MCF 10A (cell line): ENCODE data around the gene ANXA7. TPM values are rescaled to one million over a fixed set of nuclear protein-coding genes. Genes with fewer than 3 reads are reported as not detected.

Experiments
- BruUV-seq: library from RNA; stranded (reverse); fragments of 400-500 nt; replicated peaks from 2 replicates; lab custom pipeline; 2021; lab: Mats Ljungman, UMichigan
- CTCF ChIA-PET: fragments of 300-600 bp; sonication (Branson Sonifier 250); formaldehyde crosslinking; extraction: SDS; loops from one replicate; lab custom pipeline; 2021; ENCODE audit warnings: antibody characterized with exemption, inconsistent platforms; lab: Yijun Ruan, JAX
- POLR2A ChIA-PET: fragments of 300-600, 350-650 bp; sonication (Branson Sonifier 250); formaldehyde crosslinking; extraction: SDS; loops from one replicate; lab custom pipeline; 2020; ENCODE audit warnings: antibody characterized with exemption, inconsistent platforms; lab: Yijun Ruan, JAX
- DNase-seq: peaks from one replicate; pipeline ENCODE4 v3.0.0-alpha.2; 2018; ENCODE audit not compliant: unreplicated experiment
- H3K27ac Mint-ChIP-seq: one replicate; pipeline ENCODE4 v1.8.0; 2022; ENCODE audit warnings: mild to moderate bottlenecking, low read depth, mixed read lengths; ENCODE audit not compliant: unreplicated experiment
- H3K27me3 Mint-ChIP-seq: one replicate; pipeline ENCODE4 v1.8.0; 2022; ENCODE audit warnings: mixed read lengths; ENCODE audit not compliant: insufficient read depth, unreplicated experiment
- H3K36me3 Mint-ChIP-seq: one replicate; pipeline ENCODE4 v1.8.0; 2022; ENCODE audit warnings: mild to moderate bottlenecking, moderate library complexity, mixed read lengths; ENCODE audit not compliant: insufficient read depth, unreplicated experiment
- H3K4me1 Mint-ChIP-seq: one replicate; pipeline ENCODE4 v1.8.0; 2022; ENCODE audit warnings: mixed read lengths; ENCODE audit not compliant: insufficient read depth, unreplicated experiment
- H3K4me3 Mint-ChIP-seq: one replicate; pipeline ENCODE4 v1.8.0; 2022; ENCODE audit warnings: mild to moderate bottlenecking, moderate library complexity, mixed read lengths; ENCODE audit not compliant: unreplicated experiment
- H3K9me3 Mint-ChIP-seq: one replicate; pipeline ENCODE4 v1.8.0; 2022; ENCODE audit warnings: mixed read lengths; ENCODE audit not compliant: unreplicated experiment
- intact Hi-C: fragments of 100-400 bp; cut with micrococcal nuclease; formaldehyde crosslinking; loops from 2 replicates; pipeline ENCODE4 v1.14.1; 2022
- total RNA-seq: library from RNA; stranded (reverse); gene quantifications from 2 replicates; pipeline ENCODE4 v1.2.3, GENCODE V29; 2022
- TF ChIP-seq, protein P1 (sequence below): fragments of 200-600 bp; IDR thresholded peaks from one replicate; pipeline ENCODE4 v1.8.0; 2022; ENCODE audit warnings: antibody characterized with exemption, mild to moderate bottlenecking; ENCODE audit not compliant: unreplicated experiment

ANXA7 gene
- total RNA-seq, 1 experiment from 2014 or later = 137 TPM

DNA sequence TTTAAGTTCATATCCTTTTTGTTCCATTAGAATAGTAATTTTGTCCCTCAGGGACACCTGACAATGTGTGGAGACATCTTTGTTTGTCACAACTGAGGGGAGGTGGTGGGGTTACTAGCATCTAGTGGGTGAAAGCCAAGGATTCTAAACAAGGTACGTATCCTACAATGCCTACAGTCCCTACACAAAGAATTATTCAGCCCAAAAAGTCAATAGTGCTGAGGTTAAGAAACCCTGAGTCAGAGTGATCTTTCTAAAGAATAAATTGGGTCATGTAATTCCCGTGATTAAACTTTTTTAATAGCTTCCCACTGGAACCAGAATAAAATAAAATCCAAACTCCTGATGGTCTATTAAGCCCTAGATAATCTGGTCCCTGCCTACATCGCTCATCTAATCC, 2.7 kb upstream of the ANXA7 start:
- H3K9me3 Mint-ChIP-seq = no peaks in the 10 kb centered on the region
- TF ChIP-seq, protein P1, sequence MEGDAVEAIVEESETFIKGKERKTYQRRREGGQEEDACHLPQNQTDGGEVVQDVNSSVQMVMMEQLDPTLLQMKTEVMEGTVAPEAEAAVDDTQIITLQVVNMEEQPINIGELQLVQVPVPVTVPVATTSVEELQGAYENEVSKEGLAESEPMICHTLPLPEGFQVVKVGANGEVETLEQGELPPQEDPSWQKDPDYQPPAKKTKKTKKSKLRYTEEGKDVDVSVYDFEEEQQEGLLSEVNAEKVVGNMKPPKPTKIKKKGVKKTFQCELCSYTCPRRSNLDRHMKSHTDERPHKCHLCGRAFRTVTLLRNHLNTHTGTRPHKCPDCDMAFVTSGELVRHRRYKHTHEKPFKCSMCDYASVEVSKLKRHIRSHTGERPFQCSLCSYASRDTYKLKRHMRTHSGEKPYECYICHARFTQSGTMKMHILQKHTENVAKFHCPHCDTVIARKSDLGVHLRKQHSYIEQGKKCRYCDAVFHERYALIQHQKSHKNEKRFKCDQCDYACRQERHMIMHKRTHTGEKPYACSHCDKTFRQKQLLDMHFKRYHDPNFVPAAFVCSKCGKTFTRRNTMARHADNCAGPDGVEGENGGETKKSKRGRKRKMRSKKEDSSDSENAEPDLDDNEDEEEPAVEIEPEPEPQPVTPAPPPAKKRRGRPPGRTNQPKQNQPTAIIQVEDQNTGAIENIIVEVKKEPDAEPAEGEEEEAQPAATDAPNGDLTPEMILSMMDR = no peak
- no peak overlapping the region for H3K27ac Mint-ChIP-seq
- no peak overlapping the region for H3K4me3 Mint-ChIP-seq
- ChIA-PET CTCF (no interaction called here), POLR2A (interaction anchor here (1.7 to 4.0 kb wide), 2 partner anchors 78 kb away, joined by 4 to 77 read pairs; partner anchors contain the start of gene PPP3CB)
- intact Hi-C loops = no loop called here
- BruUV-seq = no TSS peak
- peaks cover 17% of the 10 kb centered on the region for H3K4me1 Mint-ChIP-seq
- no peaks in the 10 kb centered on the region for H3K36me3 Mint-ChIP-seq
- DNase-seq = no peak
- no peaks in the 10 kb centered on the region for H3K27me3 Mint-ChIP-seq

DNA sequence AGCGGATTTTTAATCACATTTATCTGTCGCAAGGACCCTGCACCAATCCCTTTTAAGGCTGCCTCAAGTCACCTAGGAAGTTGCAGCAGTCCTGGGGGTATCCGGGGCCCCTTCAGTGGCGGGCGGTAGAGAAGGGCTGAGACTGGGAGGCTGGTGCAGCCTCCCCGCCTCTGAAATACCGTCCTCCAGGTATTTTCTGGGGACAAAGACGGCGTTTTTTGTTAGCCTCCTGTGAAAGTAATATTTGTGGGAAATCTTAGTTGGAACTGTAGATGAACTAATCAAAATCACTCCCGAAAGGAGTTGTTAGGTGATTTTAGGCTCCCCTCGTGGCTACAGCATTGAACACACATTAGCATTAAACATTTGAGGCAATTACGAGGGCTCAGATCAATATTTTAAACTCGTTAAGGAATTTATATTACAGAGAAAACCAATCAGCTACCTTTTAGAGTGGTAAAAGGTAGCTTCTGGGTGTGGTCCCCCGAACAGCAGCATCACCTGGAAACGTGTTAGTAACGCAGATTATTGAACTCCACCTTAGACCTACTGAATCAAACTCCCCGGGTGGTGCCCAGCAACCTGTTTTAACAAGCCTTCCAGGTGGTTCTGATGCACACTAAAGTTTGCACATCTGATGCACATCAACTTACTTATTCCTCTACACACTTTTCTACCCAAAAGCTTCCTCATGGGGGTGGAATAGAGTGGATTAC, 530 bp upstream of the ANXA7 start:
- no TSS peak for BruUV-seq
- Mint-ChIP-seq H3K27ac (peak overlapping the region; percentile 95), H3K9me3 (no peaks in the 10 kb centered on the region), H3K36me3 (no peaks in the 10 kb centered on the region), H3K4me3 (peak overlapping the region; percentile 98), H3K4me1 (peaks cover 17% of the 10 kb centered on the region), H3K27me3 (no peaks in the 10 kb centered on the region)
- ChIA-PET POLR2A (interaction anchor here (0.7 to 4.5 kb wide), 12 partner anchors 12 to 533 kb away, joined by 3 to 77 read pairs (median 7); partner anchors contain the start of genes DNAJC9, MRPS16 and PPP3CB), CTCF (interaction anchor here (0.6 to 1.2 kb wide), 6 partner anchors 8 to 163 kb away, joined by 3 to 5 read pairs (median 4); no protein-coding TSS in a partner anchor)
- DNase-seq = peak; percentile 30
- TF ChIP-seq, protein P1 = no peak
- intact Hi-C loops = loop anchor here (5.0 kb wide), 2 partner anchors 152 to 228 kb away; partner anchors contain the start of gene MYOZ1

DNA sequence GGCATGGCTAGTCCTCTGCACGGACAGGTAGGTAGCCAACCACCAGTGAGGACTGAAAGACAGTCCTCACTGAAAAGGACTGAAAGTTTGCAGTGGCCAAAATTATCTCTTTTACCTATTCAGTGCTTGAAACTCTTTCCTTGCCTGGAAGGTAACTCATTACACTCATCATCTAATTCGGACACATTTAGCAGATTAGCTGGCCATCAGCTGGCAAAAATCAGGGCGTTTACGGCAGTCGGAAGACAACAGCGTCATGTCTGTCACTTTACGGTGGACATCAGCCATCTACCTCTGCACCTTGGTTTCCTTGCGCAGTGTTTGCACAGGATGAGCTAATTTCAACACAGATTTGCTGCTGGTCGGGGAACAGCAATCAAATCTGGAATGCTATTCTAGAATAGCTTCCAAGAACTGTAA, 740 bp downstream of the ANXA7 start:
- Mint-ChIP-seq H3K27ac (peak overlapping the region; percentile 95), H3K27me3 (no peaks in the 10 kb centered on the region), H3K4me3 (peak overlapping the region; percentile 98), H3K9me3 (no peaks in the 10 kb centered on the region), H3K36me3 (no peaks in the 10 kb centered on the region), H3K4me1 (peaks cover 19% of the 10 kb centered on the region)
- ChIA-PET POLR2A (interaction anchor here (0.6 to 4.5 kb wide), 22 partner anchors 9 to 1781 kb away, joined by 3 to 77 read pairs (median 5); partner anchors contain the start of genes CFAP70, DNAJC9, MRPS16 and NUDT13), CTCF (interaction anchor here (0.7 to 0.9 kb wide), 3 partner anchors 9 to 333 kb away, joined by 3 read pairs; no protein-coding TSS in a partner anchor)
- no TSS peak for BruUV-seq
- DNase-seq = peak; percentile 61
- intact Hi-C loops = loop anchor here (2.0 to 5.0 kb wide), 4 partner anchors 82 to 229 kb away; partner anchors contain the start of genes DNAJC9 and MYOZ1
- TF ChIP-seq, protein P1 = no peak

DNA sequence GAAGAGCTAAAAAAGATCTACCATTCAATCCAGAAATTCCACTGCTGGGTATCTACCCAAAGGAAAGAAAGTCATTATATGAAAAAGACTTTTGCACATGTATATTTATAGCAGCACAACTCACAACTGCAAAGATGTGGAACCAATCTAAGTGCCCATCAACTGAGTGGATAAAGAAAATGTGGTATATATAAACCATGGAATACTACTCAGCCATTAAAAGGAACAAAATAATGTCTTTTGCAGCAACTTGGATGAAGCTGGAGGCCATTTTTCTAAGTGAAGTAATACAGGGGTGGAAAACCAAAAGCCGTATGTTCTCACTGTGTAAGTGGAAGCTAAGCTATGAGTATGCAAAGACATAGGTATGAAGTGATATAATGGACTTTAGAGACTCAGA, 3.0 kb downstream of the ANXA7 start:
- TF ChIP-seq, protein P1 = no peak
- Mint-ChIP-seq H3K4me1 (peaks cover 38% of the 10 kb centered on the region), H3K9me3 (no peaks in the 10 kb centered on the region), H3K27ac (no peak overlapping the region), H3K27me3 (no peaks in the 10 kb centered on the region), H3K36me3 (peaks cover 19% of the 10 kb centered on the region), H3K4me3 (peak overlapping the region; percentile 98)
- no TSS peak for BruUV-seq
- no peak for DNase-seq
- intact Hi-C loops = loop anchor here (5.0 kb wide), 2 partner anchors 149 to 231 kb away; partner anchors contain the start of gene MYOZ1
- CTCF ChIA-PET = interaction anchor here (0.6 to 0.9 kb wide), 2 partner anchors 13 to 52 kb away, joined by 3 to 4 read pairs; no protein-coding TSS in a partner anchor
- POLR2A ChIA-PET = interaction anchor here (4.1 to 4.4 kb wide), 2 partner anchors 10 to 165 kb away, joined by 30 to 47 read pairs; partner anchors contain the start of gene DNAJC9
